Brain microvascular endothelial cell (primary cell): ENCODE data around the gene PADI6.

Experiments
- DNase-seq: peaks from one replicate; pipeline ENCODE4 v3.0.0-alpha.2; 2020
- H3K27ac ChIP-seq: fragments of 250-450 bp; sonication (Bioruptor Pico); 2 replicates; pipeline ENCODE4 v1.5.1; 2020; ENCODE audit warnings: mild to moderate bottlenecking, moderate library complexity
- H3K27me3 ChIP-seq: fragments of 250-450 bp; sonication (Bioruptor Pico); replicated peaks from 2 replicates; pipeline ENCODE4 v1.5.1; 2020; ENCODE audit warnings: mild to moderate bottlenecking
- H3K36me3 ChIP-seq: fragments of 250-450 bp; sonication (Bioruptor Pico); replicated peaks from 2 replicates; pipeline ENCODE4 v1.5.1; 2020; ENCODE audit warnings: mild to moderate bottlenecking
- H3K4me3 ChIP-seq: 2 replicates; pipeline ENCODE4 v1.5.1; 2011; ENCODE audit warnings: low read depth, mild to moderate bottlenecking, control low read depth, low read length, moderate library complexity
- in situ Hi-C: cut with HindIII; loops from 2 replicates; pipeline ENCODE4 v1.10.0; 2017; ENCODE audit warnings: low sequenced_read_pairs, low pct_ligation_motif_present
- TF ChIP-seq, protein P1 (sequence below): IDR thresholded peaks from 2 replicates; pipeline ENCODE4 v1.5.1; 2011; ENCODE audit warnings: low read depth, mild to moderate bottlenecking, moderate library complexity, low read length, control low read depth, inconsistent platforms; ENCODE audit errors: missing control alignments

The PADI6 gene

DNA sequence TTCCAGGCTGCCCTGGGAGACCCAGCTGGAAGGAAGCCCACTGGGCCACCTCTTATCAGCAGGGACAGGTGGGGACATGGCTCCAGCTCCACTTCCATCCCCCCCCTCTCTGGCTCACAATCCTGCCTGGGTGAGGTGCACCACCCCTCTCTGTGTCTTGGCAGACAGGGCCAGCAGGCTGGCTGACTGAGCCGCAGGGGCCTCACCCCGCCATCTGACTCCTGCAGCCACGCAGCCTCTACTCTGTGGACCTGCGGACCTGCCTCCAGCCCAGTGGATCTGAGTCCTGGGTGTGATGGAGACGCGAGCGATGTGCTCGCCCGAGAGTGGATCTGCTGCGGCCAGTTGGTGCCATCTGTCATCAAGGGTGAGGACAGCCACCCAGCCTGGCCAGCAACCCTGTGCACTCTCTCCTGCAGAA, 37.4 kb downstream of the PADI6 start:
- in situ Hi-C loops: no loop called here
- TF ChIP-seq, protein P1, sequence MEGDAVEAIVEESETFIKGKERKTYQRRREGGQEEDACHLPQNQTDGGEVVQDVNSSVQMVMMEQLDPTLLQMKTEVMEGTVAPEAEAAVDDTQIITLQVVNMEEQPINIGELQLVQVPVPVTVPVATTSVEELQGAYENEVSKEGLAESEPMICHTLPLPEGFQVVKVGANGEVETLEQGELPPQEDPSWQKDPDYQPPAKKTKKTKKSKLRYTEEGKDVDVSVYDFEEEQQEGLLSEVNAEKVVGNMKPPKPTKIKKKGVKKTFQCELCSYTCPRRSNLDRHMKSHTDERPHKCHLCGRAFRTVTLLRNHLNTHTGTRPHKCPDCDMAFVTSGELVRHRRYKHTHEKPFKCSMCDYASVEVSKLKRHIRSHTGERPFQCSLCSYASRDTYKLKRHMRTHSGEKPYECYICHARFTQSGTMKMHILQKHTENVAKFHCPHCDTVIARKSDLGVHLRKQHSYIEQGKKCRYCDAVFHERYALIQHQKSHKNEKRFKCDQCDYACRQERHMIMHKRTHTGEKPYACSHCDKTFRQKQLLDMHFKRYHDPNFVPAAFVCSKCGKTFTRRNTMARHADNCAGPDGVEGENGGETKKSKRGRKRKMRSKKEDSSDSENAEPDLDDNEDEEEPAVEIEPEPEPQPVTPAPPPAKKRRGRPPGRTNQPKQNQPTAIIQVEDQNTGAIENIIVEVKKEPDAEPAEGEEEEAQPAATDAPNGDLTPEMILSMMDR: no peak
- Histone ChIP-seq H3K27me3 (no peaks in the 10 kb centered on the region), H3K36me3 (peaks cover 67% of the 10 kb centered on the region), H3K4me3 (no peak overlapping the region), H3K27ac (no peak overlapping the region)
- no peak for DNase-seq

- no peak for DNase-seq
- TF ChIP-seq, protein P1: no peak
- Histone ChIP-seq H3K36me3 (peaks cover 82% of the 10 kb centered on the region), H3K27me3 (no peaks in the 10 kb centered on the region), H3K4me3 (no peak overlapping the region), H3K27ac (no peak overlapping the region)
- in situ Hi-C loops: no loop called here
These were observed 40.3 kb downstream of the PADI6 start for GRCh38 chr1:17412093-17412870.

- H3K36me3 ChIP-seq: peaks cover 89% of the 10 kb centered on the region
- TF ChIP-seq, protein P1: no peak
- no peak for DNase-seq
- H3K4me3 ChIP-seq: no peak overlapping the region
- in situ Hi-C loops: no loop called here
- H3K27me3 ChIP-seq: no peaks in the 10 kb centered on the region
- H3K27ac ChIP-seq: no peak overlapping the region
These were observed 42.0 kb downstream of the PADI6 start for GRCh38 chr1:17414022-17414421.

- H3K4me3 ChIP-seq: no peak overlapping the region
- TF ChIP-seq, protein P1: no peak
- no peak for DNase-seq
- H3K27me3 ChIP-seq: no peaks in the 10 kb centered on the region
- H3K27ac ChIP-seq: no peak overlapping the region
- in situ Hi-C loops: no loop called here
- peaks cover 89% of the 10 kb centered on the region for H3K36me3 ChIP-seq
These were observed 44.4 kb downstream of the PADI6 start for GRCh38 chr1:17416389-17416788.

DNA sequence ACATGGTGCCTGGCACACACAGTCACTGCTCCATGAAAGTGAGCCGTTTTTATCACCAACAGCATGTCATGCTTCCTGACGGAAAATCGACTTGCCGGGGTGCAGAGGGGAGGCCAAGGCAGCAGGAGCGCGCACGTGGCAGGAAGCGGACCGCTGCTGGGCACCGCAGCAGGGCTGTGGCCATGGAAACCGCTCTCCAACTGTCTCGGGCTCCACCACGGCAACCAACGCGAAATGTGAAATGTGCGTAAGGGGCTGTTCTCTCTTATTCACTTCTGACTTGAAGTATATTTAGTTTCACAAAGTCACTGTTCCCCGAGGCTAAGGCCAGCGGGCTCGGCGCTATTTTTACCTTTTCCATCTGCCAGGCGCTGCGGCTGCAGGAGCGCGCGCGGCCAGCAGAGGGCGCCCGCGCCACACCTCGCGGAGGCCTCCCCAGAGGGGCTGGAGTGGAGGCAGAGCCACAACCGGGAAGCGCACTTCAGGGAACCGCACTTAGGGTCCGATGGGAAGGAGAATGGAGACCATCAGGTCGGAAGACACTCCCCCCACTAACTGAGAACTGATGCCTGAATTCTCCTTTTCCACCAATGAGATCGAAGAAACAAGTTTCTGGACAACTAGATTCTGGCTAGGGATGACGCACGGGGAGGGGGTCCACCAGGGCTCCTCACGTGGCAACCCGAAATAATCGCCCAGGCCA, 47.8 kb downstream of the PADI6 start:
- peaks cover 87% of the 10 kb centered on the region for H3K36me3 ChIP-seq
- H3K27ac ChIP-seq: no peak overlapping the region
- TF ChIP-seq, protein P1: peak; percentile 81
- peak; percentile 19 for DNase-seq
- no peak overlapping the region for H3K4me3 ChIP-seq
- in situ Hi-C loops: no loop called here
- H3K27me3 ChIP-seq: no peaks in the 10 kb centered on the region
